SK-N-SH treated with all-trans-retinoic acid at 6 μM for 48 hours (cell line): Measurements from ENCODE around the gene CERT1.

Experiments
- ATAC-seq: fragments of 200-7000 bp; cut with Tn5 transposase; 3 replicates; pipeline ENCODE4 v1.9.1; 2020; ENCODE audit warnings: mild to moderate bottlenecking, moderate library complexity
- ARNTL ChIP-seq: fragments of 450-650 bp; formaldehyde crosslinking; IDR thresholded peaks from 2 replicates; pipeline ENCODE4 v1.5.0; 2020; ENCODE audit warnings: low read depth, mild to moderate bottlenecking, moderate library complexity, borderline replicate concordance
- BACH2 ChIP-seq: fragments of 250-450 bp; sonication (Bioruptor Pico); IDR thresholded peaks from 2 replicates; pipeline ENCODE4 v1.9.0; 2021; ENCODE audit warnings: mild to moderate bottlenecking, borderline replicate concordance
- CREB5 ChIP-seq: fragments of 250-450 bp; sonication (Bioruptor Pico); IDR thresholded peaks from 2 replicates; pipeline ENCODE4 v1.5.1; 2020; ENCODE audit warnings: low read depth, mild to moderate bottlenecking, moderate library complexity
- CSDC2 ChIP-seq: fragments of 250-450 bp; sonication (Bioruptor Pico); IDR thresholded peaks from 2 replicates; pipeline ENCODE4 v1.5.0; 2020; ENCODE audit warnings: mild to moderate bottlenecking, moderate library complexity
- CSRNP3 ChIP-seq: fragments of 250-450 bp; sonication (Bioruptor Pico); IDR thresholded peaks from 2 replicates; pipeline ENCODE4 v1.5.1; 2021; ENCODE audit warnings: mild to moderate bottlenecking, moderate library complexity
- ESRRG ChIP-seq: fragments of 250-450 bp; sonication (Bioruptor Pico); IDR thresholded peaks from 2 replicates; pipeline ENCODE4 v1.6.1; 2021; ENCODE audit warnings: mild to moderate bottlenecking
- GLIS3 ChIP-seq: fragments of 250-450 bp; sonication (Bioruptor Pico); IDR thresholded peaks from 2 replicates; pipeline ENCODE4 v1.5.0; 2020; ENCODE audit warnings: mild to moderate bottlenecking, moderate library complexity
- ISL1 ChIP-seq: fragments of 250-450 bp; sonication (Bioruptor Pico); IDR thresholded peaks from 2 replicates; pipeline ENCODE4 v2.1.2; 2022; ENCODE audit warnings: mild to moderate bottlenecking, moderate library complexity
- POU6F1 ChIP-seq: fragments of 250-450 bp; sonication (Bioruptor Pico); IDR thresholded peaks from 2 replicates; pipeline ENCODE4 v1.8.0; 2021; ENCODE audit warnings: low read depth, mild to moderate bottlenecking, moderate library complexity, borderline replicate concordance
- PPARA ChIP-seq: fragments of 250-450 bp; sonication (Bioruptor Pico); IDR thresholded peaks from 2 replicates; pipeline ENCODE4 v1.5.0; 2020; ENCODE audit warnings: mild to moderate bottlenecking, borderline replicate concordance
- RARB ChIP-seq: fragments of 250-450 bp; sonication (Bioruptor Pico); IDR thresholded peaks from 2 replicates; pipeline ENCODE4 v1.8.0; 2021; ENCODE audit warnings: mild to moderate bottlenecking, moderate library complexity
- SNAI2 ChIP-seq: fragments of 250-450 bp; sonication (Bioruptor Pico); IDR thresholded peaks from 2 replicates; pipeline ENCODE4 v1.5.0; 2020; ENCODE audit warnings: mild to moderate bottlenecking, moderate library complexity
- TCF4 ChIP-seq: fragments of 250-450 bp; sonication (Bioruptor Pico); IDR thresholded peaks from 2 replicates; pipeline ENCODE4 v1.8.0; 2021; ENCODE audit warnings: mild to moderate bottlenecking, moderate library complexity, borderline replicate concordance
- TOX ChIP-seq: fragments of 250-450 bp; sonication (Bioruptor Pico); IDR thresholded peaks from 2 replicates; pipeline ENCODE4 v1.8.0; 2021; ENCODE audit warnings: mild to moderate bottlenecking, moderate library complexity, borderline replicate concordance
- ZC3H10 ChIP-seq: fragments of 250-450 bp; sonication (Bioruptor Pico); IDR thresholded peaks from 2 replicates; pipeline ENCODE4 v1.5.1; 2021; ENCODE audit warnings: mild to moderate bottlenecking, moderate library complexity
- ZFP3 ChIP-seq: fragments of 250-450 bp; sonication (Bioruptor Pico); IDR thresholded peaks from 2 replicates; pipeline ENCODE4 v1.5.0; 2020; ENCODE audit warnings: mild to moderate bottlenecking, moderate library complexity
- ZFP30 ChIP-seq: fragments of 450-650 bp; formaldehyde crosslinking; IDR thresholded peaks from 2 replicates; pipeline ENCODE4 v1.5.0; 2022; ENCODE audit warnings: mild to moderate bottlenecking, moderate library complexity
- ZNF565 ChIP-seq: fragments of 450-650 bp; formaldehyde crosslinking; conservative IDR thresholded peaks from 2 replicates; pipeline ENCODE4 v1.5.0; 2020; ENCODE audit warnings: low read depth, mild to moderate bottlenecking, moderate library complexity
- ZNF70 ChIP-seq: fragments of 450-650 bp; formaldehyde crosslinking; IDR thresholded peaks from 2 replicates; pipeline ENCODE4 v1.5.0; 2020; ENCODE audit warnings: mild to moderate bottlenecking, moderate library complexity
- ZNF8 ChIP-seq: fragments of 450-650 bp; formaldehyde crosslinking; IDR thresholded peaks from 2 replicates; pipeline ENCODE4 v1.5.0; 2020; ENCODE audit warnings: mild to moderate bottlenecking, moderate library complexity

Gene CERT1

GRCh38 chr5:75364571-75365280 is 146.7 kb downstream of the CERT1 start:
- ATAC-seq: 0 out of 3 replicates have a peak, but pooled peaks have one; percentile 8
- TF ChIP-seq RARB (CRISPR knock-in tag): no peak
- no peak for TF ChIP-seq ESRRG (CRISPR knock-in tag)
- no peak for TF ChIP-seq TOX (CRISPR knock-in tag)
- TF ChIP-seq ARNTL (CRISPR knock-in tag): no peak
- no peak for TF ChIP-seq CREB5 (CRISPR knock-in tag)
- TF ChIP-seq CSRNP3 (CRISPR knock-in tag): no peak
- no peak for TF ChIP-seq ISL1
- TF ChIP-seq ZFP3 (CRISPR knock-in tag): no peak
- no peak for TF ChIP-seq POU6F1 (CRISPR knock-in tag)
- TF ChIP-seq GLIS3 (CRISPR knock-in tag): no peak
- no peak for TF ChIP-seq BACH2 (CRISPR knock-in tag)
- no peak for TF ChIP-seq CSDC2 (CRISPR knock-in tag)
- TF ChIP-seq ZNF8: no peak
- TF ChIP-seq ZNF565: no peak
- no peak for TF ChIP-seq ZFP30 (CRISPR knock-in tag)

- TF ChIP-seq CSDC2 (CRISPR knock-in tag) (no peak), SNAI2 (CRISPR knock-in tag) (no peak), CSRNP3 (CRISPR knock-in tag) (no peak), ESRRG (CRISPR knock-in tag) (no peak), ZC3H10 (CRISPR knock-in tag) (no peak), BACH2 (CRISPR knock-in tag) (no peak), ZNF565 (no peak), POU6F1 (CRISPR knock-in tag) (no peak), ARNTL (CRISPR knock-in tag) (no peak), ZNF70 (no peak), GLIS3 (CRISPR knock-in tag) (no peak), ZFP3 (CRISPR knock-in tag) (no peak)
- TF ChIP-seq, all 23 proteins: peak for 0
- ATAC-seq: peak; percentile 19
Observed at GRCh38 chr5:75363726-75364495, 147.5 kb downstream of the CERT1 start.

- no peak for TF ChIP-seq ARNTL (CRISPR knock-in tag)
- TF ChIP-seq TCF4 (CRISPR knock-in tag): no peak
- no peak for TF ChIP-seq CREB5 (CRISPR knock-in tag)
- no peak for TF ChIP-seq ESRRG (CRISPR knock-in tag)
- no peak for TF ChIP-seq PPARA (CRISPR knock-in tag)
- no peak for TF ChIP-seq TOX (CRISPR knock-in tag)
- no peak for TF ChIP-seq ZFP3 (CRISPR knock-in tag)
- no peak for ATAC-seq
Observed at GRCh38 chr5:75363111-75363510, 148.3 kb downstream of the CERT1 start.
